Stimulated activated CD4-positive, alpha-beta T cell treated with anti-CD3 and anti-CD28 coated beads, Interleukin-4, amount 100 ng/mL, for 4 hours (primary cell): ENCODE data around the gene RPL31.
A peak's percentile ranks its signal among the peaks of the same experiment; 100 is the strongest.

ENCODE experiments used
- DNase-seq, 2 experiments: peaks; one replicate each; pipeline ENCODE4 v3.0.0-alpha.2; 2020

Gene RPL31

DNA sequence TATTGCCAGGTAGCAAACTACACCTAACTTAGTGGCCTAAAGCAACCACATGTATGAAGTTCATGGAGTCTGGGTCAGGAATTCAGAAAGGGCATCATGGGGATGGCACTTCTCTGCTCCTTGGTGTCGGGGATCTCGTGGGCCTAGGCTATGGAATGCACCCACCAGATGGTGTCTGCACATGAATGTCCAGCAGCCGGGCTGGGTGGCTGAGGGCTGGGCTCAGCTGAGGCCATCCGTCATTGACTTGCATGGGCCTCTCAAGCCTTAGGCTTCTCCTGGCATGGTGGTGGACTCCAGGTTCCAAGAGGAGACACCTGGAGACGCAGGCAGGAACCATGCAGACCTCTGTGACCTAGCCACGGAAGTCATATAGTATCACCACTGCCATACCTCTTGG, 26.0 kb upstream of the RPL31 start:
- DNase-seq, result no peak

DNA sequence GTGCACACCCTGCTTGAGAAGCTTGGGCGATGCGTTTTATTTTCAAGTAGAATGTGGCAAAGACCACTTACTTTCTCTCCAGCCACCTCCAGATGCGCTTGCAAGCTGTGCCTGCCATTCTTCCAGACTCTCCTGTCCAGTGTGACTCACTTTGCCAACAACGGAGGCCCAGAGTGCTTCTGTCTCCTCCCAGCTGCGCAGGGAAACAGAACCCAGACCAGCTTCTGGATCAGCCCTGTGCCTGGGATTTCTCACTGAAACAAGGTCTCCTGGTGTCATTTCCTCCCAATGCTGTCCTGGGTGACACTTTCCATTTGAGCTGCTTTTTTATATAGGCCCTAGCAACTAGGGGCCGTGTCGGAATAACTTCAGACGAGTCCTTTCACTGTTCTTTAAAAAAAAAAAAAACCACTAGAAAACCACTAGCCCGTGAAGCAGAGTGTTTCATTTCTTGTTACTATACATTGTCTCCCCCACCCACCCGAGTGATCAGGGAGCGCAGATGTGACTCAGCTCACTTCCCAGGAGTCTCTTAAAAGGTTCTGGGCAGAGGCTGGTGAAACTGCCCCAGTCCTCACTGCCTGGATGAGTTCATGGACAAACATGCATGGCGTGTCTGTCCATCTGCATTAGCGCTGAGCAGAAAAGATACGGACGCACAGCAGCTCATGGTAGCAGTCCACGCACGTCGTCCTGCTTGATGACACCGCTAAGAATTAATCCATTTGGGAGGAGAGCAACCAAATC, 25.3 kb upstream of the RPL31 start:
- DNase-seq, result no peak

DNA sequence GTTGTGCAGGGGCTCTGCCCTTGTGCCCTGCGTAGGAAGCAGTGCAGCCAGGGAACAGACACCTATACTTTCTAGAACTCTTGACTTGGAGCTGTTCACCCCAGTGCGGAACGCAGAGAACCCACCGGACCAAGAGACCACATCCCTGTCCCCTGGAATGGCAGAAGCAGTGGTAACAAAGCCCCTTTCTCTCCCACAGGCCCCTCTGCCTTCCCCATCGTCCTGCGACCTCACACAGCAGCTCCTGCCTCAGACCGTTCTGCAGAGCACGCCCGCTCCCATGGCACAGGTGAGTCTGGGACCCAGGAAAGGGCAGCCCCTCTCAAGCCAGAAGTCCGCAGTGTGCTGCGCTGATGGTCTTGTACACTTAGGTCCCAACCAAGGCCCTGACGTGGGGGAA, 24.6 kb upstream of the RPL31 start:
- DNase-seq, result no peak

DNA sequence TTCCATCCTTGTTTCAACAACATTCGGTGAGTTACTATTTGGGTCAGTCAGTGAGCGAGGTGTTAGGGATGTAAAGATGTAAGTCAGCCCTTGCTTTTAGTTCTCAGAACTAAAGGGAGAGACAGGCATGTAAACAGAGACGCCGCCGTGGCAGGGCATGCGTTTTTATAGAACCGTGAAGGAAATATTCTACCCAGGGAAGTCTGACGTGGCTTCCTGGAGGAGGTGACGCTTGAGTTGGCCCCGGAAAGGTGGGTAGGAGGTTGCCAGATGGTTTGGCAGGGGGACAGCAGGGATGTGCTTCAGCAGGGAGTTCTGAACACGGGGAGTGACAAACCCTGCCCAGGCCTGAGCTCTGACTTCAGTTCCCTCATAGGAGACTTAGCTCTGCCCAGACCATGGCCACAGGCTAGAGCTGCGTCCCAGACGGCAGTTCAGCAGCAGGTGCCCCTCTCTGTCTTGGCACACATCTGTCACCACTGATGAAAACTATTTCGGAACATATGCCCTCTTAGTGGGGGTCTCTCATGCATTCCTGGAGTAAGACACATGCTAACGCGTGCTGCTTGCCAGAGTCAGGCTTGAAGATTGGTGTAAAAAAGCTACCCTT, 23.4 kb upstream of the RPL31 start:
- DNase-seq, result no peak

DNA sequence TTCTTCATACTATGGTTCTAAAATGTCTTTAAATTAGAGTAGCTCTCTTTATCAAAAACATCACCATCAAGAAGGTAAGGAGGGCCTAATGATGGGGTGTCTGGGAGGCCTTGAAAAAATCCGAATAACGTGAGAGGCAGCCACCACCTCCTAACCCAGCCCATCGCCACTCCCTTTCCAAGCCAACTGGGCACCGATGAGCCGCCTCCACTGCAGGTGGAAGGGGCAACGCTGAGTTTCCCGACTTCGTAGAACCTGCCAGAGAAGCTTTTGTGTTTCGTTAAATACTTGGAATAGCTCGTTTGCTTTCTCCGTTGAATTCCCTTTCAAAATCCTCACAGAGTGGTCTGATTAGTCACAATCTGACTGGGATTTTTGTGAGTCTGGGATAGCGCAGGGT, 22.0 kb upstream of the RPL31 start:
- no peak for DNase-seq

DNA sequence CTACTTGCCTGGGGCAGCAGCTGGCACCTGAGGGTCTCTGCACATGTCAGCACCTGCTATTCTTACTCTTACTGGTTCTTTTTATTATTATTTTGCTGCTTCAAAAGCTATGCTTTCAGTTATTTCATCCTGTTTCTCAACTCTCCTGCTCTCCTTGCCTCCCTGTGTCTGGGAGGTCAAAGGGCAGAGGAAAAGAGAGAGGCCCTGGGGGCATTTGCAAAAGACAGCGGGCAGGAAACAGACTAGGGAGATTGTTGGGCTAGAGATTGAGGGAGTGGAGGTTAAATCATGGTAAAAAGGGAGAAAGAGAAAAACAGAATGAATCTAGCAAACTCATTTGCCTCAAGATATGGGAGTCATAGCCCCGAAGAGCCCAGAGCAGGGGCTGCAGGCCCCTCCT, 21.1 kb upstream of the RPL31 start:
- no peak for DNase-seq

DNA sequence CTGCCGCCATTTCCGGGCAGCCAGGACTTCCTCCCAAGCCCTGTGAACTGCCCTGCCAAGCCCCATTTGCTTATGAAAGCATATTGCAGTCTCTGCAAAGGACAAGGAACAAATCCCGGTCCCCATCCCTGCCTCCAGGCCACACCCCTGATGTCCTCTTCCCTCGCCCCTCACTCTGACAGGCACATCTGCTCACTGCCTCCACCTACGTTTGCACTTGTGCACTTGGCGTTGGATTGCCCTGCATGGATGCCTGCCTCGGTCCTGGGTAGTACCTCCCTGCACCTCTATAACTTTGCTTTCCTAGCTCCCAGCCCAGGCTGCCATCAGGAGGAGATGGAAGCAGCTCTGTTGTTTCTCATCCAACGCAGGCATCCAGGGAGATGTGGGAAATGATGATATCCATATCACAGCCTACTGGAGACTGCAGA, 19.6 kb upstream of the RPL31 start:
- DNase-seq, result no peak

DNA sequence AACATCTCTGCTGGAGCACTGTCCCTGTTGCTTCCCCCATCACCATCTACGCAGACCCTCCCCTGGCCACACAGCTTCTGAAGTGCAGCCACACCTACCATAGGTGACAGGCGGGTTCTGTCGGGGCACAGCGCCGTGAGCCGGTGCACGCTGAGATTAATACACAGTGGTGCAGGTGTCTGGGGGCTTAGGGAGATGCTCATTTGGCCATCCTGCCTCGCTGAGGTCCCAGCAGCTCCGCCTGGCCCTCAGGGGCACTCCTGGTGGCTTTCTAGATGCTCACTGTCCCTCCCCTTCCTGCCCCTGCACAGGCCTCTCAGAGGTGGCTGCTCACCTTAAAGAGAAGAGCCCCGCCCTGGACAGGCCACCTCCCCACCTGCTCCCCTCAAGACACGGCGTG, 18.9 kb upstream of the RPL31 start:
- DNase-seq, result no peak

DNA sequence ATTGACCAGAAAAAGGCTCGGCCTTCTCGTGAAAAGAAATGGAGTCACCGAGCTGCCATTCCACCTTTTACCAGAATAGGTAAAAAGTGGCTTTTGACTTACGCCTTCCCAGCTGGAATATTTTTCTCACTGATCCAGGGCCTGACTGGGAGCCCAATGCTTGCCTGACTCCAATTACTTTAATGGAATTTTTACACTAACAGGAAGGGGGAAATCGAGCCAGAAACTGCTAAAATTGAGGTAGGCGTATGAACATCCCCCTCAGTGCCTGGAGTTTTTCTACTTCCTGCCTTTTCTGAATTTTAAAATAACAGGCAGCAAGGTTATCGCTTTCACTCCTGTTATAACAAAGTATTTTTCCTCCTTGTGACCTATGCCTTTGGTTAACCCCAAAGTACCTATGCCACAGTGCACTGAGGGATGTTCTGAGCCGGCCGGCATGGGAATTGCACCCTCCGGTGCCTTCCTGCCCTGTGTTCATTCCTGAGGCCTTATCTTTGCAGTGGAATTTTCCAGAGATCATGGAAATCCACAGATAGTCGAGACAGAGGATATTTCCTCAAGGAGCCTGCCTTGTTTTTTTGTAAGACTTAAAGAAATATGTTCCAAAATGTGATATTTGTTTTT, 18.3 kb upstream of the RPL31 start:
- DNase-seq, result no peak

DNA sequence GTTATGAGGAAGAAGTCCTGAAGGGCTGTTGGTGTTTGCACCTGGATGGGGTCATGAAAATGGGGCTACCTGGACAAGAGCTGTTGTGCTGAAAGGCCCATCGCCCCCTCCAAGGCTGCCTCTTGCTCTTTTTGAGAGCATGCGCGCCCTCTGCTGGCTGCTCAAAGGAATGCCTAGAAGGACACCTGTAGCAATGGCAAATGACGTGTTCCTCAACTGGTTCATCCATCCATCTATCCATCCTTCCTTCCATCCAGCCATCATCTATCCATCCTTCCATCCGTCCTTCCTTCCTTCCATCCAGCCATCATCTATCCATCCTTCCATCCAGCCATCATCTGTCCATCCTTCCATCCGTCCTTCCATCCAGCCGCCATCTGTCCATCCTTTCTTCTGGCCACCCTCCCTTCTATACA, 17.2 kb upstream of the RPL31 start:
- peak; percentile 68 to 77 for DNase-seq

DNA sequence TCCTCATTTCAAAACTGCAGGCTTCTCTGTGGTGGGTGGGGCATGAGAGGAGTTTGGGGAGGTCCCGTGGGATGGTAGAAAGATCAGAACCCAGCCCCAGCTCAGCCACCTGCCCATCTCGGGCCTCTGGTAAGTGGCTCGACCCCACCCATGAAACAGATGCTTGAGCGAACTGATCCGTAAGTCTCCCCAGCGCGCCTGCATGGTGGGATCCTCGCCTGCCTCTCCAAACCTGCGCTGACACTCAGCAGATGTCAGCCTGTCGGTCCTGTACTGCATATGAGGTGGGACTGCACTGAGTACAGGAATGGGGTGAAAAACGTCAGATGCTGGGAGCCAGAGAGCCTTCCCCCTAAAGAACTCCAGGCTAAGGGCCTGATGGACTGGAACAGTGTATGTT, 15.9 kb upstream of the RPL31 start:
- DNase-seq, result no peak

DNA sequence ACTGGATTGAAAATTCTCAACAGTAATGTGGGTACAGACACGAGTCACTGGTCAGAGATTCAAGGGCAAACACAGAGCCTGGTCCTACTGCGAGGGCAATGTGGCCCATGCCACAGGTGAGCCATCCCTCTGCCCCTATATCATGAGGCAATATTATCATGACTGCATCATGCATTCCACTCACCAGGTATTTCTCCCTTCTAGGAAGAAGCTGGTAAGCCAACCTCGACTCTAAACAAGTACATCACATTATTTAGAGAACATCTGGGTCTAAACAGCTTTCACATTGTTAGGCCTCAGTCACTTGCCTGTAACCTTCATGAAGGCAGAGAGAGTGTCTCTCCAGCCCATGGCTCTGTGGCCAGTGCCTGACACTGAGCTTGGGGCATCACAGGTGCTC, 14.6 kb upstream of the RPL31 start:
- no peak for DNase-seq

DNA sequence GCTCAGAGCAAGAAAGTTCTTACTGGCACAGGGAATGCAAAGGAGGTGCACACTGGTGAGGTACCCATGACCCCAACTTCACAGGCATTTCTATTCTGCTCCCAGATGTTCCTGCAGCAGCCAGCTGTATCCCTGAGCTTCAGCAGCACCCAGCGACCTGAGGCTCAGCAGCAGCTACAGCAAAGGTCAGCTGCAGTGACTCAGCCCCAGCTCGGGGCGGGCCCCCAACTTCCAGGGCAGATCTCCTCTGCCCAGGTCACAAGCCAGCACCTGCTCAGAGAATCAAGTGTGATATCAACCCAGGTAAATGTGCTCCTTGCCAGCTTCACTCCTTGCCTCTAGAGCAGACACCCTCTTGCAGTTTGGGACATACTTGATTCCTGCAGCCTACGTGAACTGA, 14.1 kb upstream of the RPL31 start:
- DNase-seq, result no peak

DNA sequence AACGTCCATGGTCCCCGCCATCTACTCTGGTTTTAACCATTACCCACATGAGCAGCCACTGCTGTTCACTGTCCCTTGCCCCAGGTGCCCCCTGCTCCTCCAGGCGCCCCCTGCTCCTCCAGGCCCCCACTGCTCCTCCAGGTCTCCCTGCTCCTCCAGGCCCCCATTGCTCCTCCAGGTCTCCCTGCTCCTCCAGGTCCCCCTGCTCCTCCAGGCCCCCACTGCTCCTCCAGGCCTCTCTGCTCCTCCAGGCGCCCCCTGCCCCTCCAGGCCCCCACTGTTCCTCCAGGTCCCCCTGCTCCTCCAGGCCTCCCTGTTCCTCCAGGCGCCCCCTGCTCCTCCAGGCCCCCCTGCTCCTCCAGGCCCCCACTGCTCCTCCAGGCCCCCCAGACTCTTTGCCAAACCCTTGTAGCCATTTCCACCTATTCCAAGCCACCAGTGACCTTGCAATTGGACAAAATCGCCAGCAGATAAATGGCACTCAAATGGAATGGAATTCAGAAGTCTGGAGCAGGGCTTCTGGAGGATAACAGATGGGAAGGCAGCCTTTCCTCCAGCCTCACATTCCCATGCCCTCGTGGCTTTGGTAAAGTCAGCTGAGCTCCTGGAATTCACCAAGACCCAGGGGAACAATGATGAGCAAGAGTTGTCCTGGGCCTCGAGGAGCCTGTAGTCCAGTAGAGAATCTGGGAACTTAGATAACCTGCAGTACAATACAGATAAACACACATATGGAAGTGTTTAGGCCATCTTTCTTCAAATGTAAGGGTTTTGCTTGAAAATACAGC, 13.3 kb upstream of the RPL31 start:
- no peak for DNase-seq

DNA sequence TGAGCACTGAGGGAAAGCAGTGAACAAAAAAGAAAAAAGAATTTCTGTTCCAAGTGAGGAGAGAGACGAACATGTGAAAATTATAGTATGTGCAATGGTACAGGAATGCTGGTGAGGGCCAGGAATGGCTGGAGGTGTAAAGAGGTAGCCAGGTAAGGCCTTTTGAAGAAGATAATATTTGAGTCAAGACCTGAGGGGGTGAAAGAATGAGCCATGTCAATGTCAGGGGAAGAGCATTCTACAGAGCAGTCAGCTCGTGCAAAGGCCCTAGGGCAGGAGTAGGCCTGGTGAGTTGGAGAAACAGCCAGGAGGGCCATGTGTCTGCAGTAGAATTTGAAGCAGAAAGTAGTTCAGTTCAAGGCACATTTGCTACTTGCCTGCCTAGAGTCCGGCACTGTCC, 12.4 kb upstream of the RPL31 start:
- no peak for DNase-seq

DNA sequence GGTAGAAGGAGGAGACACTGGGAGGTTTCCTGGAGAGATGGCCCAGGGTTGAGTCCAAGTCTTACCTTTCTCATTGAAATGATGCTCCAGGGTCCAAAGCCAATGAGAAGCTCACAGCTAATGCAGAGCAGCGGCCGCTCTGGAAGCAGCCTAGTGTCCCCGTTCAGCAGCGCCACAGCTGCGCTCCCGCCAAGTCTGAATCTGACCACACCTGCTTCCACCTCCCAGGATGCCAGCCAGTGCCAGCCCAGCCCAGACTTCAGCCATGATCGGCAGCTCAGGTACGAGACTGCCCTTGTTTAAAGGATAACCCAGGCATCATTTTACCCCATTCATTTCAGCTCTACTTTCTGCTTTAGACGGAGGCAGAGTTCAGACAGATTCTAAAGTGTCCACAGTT, 11.9 kb upstream of the RPL31 start:
- no peak for DNase-seq

DNA sequence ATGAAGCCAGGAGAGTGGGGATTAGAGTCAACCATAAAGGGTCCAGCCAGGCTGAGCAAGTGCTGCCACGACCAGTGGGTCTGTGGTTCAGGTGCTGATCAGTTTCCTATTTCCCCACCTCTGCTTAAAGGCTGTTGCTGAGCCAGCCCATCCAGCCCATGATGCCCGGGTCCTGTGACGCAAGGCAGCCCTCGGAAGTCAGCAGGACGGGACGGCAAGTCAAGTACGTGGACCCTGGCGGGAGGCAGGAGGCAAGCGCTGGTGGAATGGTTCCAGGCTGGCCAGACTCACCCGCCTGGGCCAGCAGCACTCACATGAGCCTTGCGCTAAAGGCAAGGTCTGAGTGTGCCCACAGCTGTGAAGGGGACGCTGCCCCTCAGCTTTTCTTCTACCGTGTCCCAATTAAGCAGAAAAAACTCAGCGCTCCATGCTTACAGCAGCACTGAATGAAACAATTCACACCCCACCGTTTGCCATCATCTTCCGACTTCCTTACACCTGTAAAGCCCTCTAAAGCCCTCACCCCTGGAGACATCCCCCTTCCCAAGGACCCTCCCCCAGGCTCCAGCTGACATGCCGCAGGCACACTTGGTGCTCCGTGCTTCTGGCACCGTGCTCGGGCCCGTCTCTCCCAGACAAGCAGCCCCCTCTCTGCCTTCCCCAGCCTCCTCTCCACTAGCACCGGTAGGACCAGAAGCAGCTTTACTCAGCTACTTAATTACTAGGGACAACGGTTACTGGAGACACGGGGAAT, 11.3 kb upstream of the RPL31 start:
- no peak for DNase-seq

DNA sequence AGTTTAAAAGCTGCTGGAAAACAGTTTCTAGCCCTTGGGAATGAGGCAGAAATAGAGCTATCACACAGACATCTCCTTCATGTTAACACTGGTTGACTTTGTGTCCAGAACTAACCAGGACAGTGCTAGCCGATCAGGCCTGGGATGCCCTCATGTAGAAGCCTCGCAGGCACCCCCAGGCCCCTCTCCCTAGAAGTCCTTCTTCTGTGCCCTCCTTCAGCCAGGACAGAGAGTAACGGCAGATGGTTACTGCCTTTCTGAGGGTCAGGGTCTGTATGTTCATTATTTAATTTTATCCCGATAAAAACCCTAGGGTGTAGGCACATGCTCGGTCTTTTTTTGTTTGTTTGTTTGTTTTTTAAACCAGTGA, 10.7 kb upstream of the RPL31 start:
- DNase-seq, result no peak

DNA sequence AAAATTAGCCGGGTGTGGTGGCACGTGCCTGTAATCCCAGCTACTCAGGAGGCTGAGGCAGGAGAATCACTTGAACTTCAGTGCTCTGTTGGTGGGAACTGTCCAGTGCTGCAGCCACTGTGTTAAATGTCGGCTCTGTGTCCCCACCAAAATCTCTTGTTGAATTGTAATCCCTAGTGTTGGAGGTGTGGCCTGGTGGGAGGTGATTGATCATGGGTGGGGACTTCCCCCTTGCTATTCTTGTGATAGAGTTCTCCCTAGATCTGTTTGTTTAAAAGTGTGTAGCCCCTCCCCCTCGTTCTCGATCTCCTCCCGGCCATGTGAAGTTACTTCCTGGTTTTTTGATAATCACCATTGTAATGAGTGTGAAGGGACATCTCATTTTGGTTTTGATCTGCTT, 9.8 kb upstream of the RPL31 start:
- peak in 1 of 2 experiments; percentile 11 for DNase-seq

DNA sequence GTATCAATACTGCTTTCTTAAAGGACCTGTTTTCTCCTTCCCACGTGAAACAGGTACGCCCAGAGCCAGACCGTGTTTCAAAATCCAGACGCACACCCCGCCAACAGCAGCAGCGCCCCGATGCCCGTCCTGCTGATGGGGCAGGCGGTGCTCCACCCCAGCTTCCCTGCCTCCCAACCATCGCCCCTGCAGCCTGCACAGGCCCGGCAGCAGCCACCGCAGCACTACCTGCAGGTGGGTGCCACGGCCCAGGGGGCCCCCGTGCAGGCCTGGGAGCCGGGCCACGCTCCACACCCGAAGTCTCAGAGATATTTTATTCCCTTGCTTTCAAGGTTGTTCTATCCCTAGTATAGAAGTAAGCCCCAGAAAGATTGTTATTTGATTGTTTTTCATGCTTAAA, 8.8 kb upstream of the RPL31 start:
- DNase-seq, result no peak

DNA sequence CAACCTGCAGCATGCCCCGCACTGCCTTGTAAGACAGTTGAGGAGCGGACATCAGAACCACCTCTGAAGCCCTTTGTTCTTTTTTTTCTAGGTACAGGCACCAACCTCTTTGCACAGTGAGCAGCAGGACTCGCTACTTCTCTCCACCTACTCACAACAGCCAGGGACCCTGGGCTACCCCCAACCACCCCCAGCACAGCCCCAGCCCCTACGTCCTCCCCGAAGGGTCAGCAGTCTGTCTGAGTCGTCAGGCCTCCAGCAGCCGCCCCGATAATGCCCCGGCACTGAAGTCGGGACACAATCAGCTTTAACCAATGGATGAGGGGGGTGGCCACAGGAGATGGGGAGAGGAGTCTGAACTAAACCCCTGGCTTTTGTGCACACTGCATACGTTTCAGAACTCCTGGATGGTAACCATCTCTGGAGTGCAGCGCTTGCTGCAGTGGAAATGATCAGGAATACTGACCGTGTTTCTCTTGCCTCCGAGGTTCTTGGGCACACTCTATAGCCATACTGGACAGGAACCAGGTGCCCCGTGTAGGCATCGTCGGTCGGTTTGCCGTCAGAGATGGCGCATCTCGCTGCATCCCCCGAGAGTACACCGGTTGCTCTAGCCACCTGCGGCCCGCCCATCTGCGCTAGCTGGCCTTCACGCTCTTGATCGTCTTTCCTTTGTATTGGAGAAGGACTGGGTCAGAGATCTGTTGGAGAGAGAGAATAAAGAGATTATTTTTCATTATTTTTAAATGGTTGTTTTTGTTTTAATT, 6.6 kb upstream of the RPL31 start:
- DNase-seq, result no peak
